Measurements from ENCODE around the gene MOGAT2. TPM values are rescaled to one million over a fixed set of nuclear protein-coding genes. Genes with fewer than 3 reads are reported as not detected.
"Not testable (repeated sequence)": the region's sequence is repeated elsewhere in the genome, so short reads cannot be mapped to it uniquely, and the experiment has no call there.

Gene MOGAT2
- total and polyA plus RNA-seq, 2 donors (not counting 1 experiment from before 2014, with no cell fraction given): not detected

DNA sequence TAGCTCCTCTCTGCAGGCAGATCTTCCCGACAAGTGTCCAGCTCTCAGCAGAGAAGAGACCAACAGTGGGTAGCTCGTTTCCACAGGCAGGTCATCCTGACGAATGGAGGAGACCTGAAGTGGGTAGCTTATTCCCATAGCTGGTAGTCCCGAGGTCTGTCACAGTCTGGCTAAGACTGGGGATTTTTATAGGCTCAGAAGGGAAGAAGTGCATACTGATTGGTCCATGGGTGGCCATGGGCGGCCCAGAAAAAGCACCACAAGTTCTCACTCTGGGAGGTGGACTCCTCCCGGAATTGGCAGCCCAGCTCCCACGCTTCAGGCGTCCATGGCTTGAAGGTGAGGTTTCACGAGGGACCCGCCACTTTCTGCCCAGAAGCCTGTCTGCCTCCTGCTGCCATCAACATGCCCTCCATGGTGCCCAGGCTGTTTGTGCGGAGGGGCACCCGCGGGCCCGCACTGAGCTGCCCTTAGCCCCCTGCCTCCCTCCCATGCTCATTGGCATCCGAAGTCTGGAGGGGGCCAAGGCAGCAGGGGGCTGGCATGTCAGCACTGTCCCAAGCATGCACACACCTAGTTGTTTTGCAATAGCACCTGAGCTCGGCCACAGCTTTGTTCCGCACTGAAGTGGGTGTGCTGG lies 38.9 kb upstream of the MOGAT2 start:
- Histone ChIP-seq H3K4me3 (replicated peaks in 1 of 4; ENCODE audit: control extremely low read depth in 1 of 4, insufficient read depth in 1 of 4, low read depth in 3 of 4, low read length in 4 of 4) (no peak overlapping the region), H3K4me2 (ENCODE audit: extremely low read depth, insufficient read depth, low read length) (no peak overlapping the region), H3K9ac (ENCODE audit: insufficient read depth, low read length) (no peak overlapping the region), H3K9me3 (ENCODE audit: control insufficient read depth, insufficient read depth, low read depth, low read length) (no peaks in the 10 kb centered on the region), H2AFZ (ENCODE audit: low read length) (no peak overlapping the region), H3K27ac (ENCODE audit: insufficient read depth, low read length) (no peak overlapping the region), H3K79me2 (ENCODE audit: control insufficient read depth, insufficient read depth, low read length) (no peaks in the 10 kb centered on the region), H3K4me1 (ENCODE audit: control insufficient read depth, extremely low read depth, insufficient read depth, low read length) (no peaks in the 10 kb centered on the region), H3K27me3 (ENCODE audit: control insufficient read depth, insufficient read depth, low read length) (peaks cover 8% of the 10 kb centered on the region), H4K20me1 (ENCODE audit: control insufficient read depth, extremely low read depth, insufficient read depth, low read length) (no peaks in the 10 kb centered on the region), H3K36me3 (ENCODE audit: control insufficient read depth, insufficient read depth, low read length) (no peaks in the 10 kb centered on the region)
- no peak for DNase-seq (ENCODE audit: low read depth in 2 of 2)
- TF ChIP-seq, protein P1, sequence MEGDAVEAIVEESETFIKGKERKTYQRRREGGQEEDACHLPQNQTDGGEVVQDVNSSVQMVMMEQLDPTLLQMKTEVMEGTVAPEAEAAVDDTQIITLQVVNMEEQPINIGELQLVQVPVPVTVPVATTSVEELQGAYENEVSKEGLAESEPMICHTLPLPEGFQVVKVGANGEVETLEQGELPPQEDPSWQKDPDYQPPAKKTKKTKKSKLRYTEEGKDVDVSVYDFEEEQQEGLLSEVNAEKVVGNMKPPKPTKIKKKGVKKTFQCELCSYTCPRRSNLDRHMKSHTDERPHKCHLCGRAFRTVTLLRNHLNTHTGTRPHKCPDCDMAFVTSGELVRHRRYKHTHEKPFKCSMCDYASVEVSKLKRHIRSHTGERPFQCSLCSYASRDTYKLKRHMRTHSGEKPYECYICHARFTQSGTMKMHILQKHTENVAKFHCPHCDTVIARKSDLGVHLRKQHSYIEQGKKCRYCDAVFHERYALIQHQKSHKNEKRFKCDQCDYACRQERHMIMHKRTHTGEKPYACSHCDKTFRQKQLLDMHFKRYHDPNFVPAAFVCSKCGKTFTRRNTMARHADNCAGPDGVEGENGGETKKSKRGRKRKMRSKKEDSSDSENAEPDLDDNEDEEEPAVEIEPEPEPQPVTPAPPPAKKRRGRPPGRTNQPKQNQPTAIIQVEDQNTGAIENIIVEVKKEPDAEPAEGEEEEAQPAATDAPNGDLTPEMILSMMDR (conservative IDR thresholded peaks at IDR 0.05 in 1 of 2, IDR thresholded peaks at IDR 0.05 in 1 of 2; ENCODE audit: low read depth in 1 of 2, low read length in 2 of 2): no peak
- no peak for TF ChIP-seq EZH2 (IDR thresholded peaks at IDR 0.05; ENCODE audit: low read length, missing control alignments)

DNA sequence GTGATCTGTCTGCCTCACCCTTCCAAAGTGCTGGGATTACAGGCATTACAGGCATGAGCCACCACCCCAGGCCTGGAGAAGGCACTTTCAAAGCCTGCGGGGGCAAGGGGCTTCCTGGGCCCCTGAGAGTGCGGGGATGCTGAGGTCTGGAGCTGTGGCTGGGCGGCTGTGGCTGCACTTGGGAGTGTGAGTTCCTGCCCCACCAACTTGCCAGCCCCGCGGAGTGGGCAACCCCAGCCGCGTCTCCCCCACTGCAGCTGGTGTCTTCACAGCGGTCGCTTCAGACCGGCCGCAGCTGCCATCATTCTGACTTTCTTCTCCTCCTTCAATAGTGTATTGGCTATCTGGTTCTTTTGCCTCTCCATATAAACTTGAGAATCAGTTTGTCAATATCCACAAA lies 38.1 kb upstream of the MOGAT2 start:
- no peaks in the 10 kb centered on the region for H4K20me1 ChIP-seq (ENCODE audit: control insufficient read depth, extremely low read depth, insufficient read depth, low read length)
- H3K4me3 ChIP-seq (replicated peaks in 1 of 4; ENCODE audit: control extremely low read depth in 1 of 4, insufficient read depth in 1 of 4, low read depth in 3 of 4, low read length in 4 of 4): no peak overlapping the region
- H3K27me3 ChIP-seq (ENCODE audit: control insufficient read depth, insufficient read depth, low read length): peaks cover 8% of the 10 kb centered on the region
- H2AFZ ChIP-seq (ENCODE audit: low read length): no peak overlapping the region
- DNase-seq (ENCODE audit: low read depth in 2 of 2): no peak
- no peaks in the 10 kb centered on the region for H3K79me2 ChIP-seq (ENCODE audit: control insufficient read depth, insufficient read depth, low read length)
- no peaks in the 10 kb centered on the region for H3K4me1 ChIP-seq (ENCODE audit: control insufficient read depth, extremely low read depth, insufficient read depth, low read length)
- no peak for TF ChIP-seq EZH2 (IDR thresholded peaks at IDR 0.05; ENCODE audit: low read length, missing control alignments)
- TF ChIP-seq, protein P1 (conservative IDR thresholded peaks at IDR 0.05 in 1 of 2, IDR thresholded peaks at IDR 0.05 in 1 of 2; ENCODE audit: low read depth in 1 of 2, low read length in 2 of 2): no peak
- H3K9me3 ChIP-seq (ENCODE audit: control insufficient read depth, insufficient read depth, low read depth, low read length): no peaks in the 10 kb centered on the region
- no peak overlapping the region for H3K27ac ChIP-seq (ENCODE audit: insufficient read depth, low read length)
- H3K36me3 ChIP-seq (ENCODE audit: control insufficient read depth, insufficient read depth, low read length): no peaks in the 10 kb centered on the region
- no peak overlapping the region for H3K9ac ChIP-seq (ENCODE audit: insufficient read depth, low read length)
- no peak overlapping the region for H3K4me2 ChIP-seq (ENCODE audit: extremely low read depth, insufficient read depth, low read length)

DNA sequence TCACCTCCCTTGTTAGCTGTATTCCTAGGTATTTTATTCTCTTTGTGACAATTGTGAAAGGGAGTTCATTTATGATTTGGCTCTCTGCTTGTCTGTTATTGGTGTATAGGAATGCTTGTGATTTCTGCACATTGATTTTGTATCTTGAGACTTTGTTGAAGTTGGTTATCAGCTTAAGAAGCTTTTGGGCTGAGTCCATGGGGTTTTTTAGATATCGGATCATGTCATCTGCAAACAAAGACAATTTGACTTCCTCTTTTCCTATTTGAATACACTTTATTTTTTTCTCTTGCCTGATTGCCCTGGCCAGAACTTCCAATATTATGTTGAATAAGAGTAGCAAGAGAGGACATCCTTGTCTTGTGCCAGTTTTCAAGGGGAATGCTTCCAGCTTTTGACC lies 33.8 kb upstream of the MOGAT2 start:
- H3K27me3 ChIP-seq (ENCODE audit: control insufficient read depth, insufficient read depth, low read length); H3K79me2 ChIP-seq (ENCODE audit: control insufficient read depth, insufficient read depth, low read length); DNase-seq (ENCODE audit: low read depth in 2 of 2); H3K27ac ChIP-seq (ENCODE audit: insufficient read depth, low read length); H3K4me2 ChIP-seq (ENCODE audit: extremely low read depth, insufficient read depth, low read length); H2AFZ ChIP-seq (ENCODE audit: low read length); H3K36me3 ChIP-seq (ENCODE audit: control insufficient read depth, insufficient read depth, low read length); H4K20me1 ChIP-seq (ENCODE audit: control insufficient read depth, extremely low read depth, insufficient read depth, low read length); H3K9ac ChIP-seq (ENCODE audit: insufficient read depth, low read length); H3K9me3 ChIP-seq (ENCODE audit: control insufficient read depth, insufficient read depth, low read depth, low read length); H3K4me1 ChIP-seq (ENCODE audit: control insufficient read depth, extremely low read depth, insufficient read depth, low read length); H3K4me3 ChIP-seq (replicated peaks in 1 of 4; ENCODE audit: control extremely low read depth in 1 of 4, insufficient read depth in 1 of 4, low read depth in 3 of 4, low read length in 4 of 4): not testable (repeated sequence)

Data from fibroblast of lung (primary cell).